ENCODE results near the gene CNBD2. TPM values are rescaled to one million over a fixed set of nuclear protein-coding genes. Genes with fewer than 3 reads are reported as not detected.
A peak's percentile ranks its signal among the peaks of the same experiment; 100 is the strongest.
"Not testable (repeated sequence)": the region's sequence is repeated elsewhere in the genome, so short reads cannot be mapped to it uniquely, and the experiment has no call there.

Gene CNBD2
- total RNA-seq, 1 donor from 2014 or later, result 3.8 TPM

DNA sequence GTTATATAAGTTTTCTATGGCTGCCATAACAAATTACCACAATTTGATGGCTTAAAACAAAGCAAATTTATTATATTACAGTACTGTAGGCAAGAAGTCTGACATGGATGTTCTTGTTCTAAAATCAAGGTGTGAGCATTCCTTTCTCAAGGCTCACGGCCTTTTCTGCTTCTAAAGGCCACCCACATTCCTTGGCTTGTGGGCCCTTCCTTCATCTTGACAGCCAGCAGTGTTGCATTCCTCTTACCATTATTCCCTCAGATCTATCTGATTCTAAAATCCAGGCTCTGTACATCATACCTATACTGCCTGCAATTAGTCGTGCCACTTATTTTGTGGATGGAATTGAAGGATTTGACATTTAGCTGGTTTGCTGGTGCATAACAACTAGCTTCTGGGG, 3.6 kb downstream of the CNBD2 start:
- ATAC-seq (ENCODE audit: poor library complexity) (no peak), DNase-seq (no peak)
- intact Hi-C loops (cut with DNase I), result no loop called here

DNA sequence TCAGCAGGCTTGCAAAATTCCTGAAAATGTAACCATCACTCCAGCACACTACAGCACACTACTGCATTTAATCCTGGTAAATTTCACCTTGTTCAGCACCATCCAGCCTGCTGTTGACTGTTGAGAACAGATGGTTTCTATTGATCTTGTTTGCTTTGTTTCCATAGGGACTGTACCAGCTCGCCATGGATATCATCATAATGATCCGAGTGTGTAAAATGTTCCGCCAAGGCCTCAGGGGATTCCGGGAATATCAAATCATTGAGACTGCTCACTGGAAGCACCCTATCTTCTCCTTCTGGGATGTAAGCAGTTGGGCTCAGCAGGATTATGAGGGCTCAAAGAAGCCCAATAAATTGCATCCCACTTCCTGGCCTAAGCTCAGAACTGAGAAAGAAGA, 4.1 kb downstream of the CNBD2 start:
- DNase-seq (no peak), ATAC-seq (ENCODE audit: poor library complexity) (no peak)
- intact Hi-C loops (cut with DNase I), result no loop called here

DNA sequence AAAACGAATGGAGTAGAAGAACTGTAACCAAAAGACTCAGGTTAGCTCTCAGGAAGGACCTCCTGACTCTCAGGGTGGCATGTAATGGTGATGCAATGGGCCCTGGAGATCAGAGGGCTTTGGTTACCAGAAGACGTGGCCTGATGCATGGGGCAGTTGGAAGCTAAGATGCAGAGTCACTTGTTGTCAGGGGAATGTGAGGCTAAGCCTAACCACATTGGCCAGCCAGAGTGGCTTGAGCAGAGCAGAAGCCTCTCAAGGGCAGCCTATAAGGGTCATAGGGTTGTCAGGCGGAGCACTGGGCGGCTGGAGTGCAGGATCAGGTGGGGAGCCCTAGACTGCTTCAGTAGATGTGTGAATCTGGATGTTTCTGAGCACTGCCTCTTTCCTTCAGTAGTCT, 5.9 kb downstream of the CNBD2 start:
- intact Hi-C loops (cut with DNase I), result no loop called here
- ATAC-seq (ENCODE audit: poor library complexity) (no peak), DNase-seq (no peak)

DNA sequence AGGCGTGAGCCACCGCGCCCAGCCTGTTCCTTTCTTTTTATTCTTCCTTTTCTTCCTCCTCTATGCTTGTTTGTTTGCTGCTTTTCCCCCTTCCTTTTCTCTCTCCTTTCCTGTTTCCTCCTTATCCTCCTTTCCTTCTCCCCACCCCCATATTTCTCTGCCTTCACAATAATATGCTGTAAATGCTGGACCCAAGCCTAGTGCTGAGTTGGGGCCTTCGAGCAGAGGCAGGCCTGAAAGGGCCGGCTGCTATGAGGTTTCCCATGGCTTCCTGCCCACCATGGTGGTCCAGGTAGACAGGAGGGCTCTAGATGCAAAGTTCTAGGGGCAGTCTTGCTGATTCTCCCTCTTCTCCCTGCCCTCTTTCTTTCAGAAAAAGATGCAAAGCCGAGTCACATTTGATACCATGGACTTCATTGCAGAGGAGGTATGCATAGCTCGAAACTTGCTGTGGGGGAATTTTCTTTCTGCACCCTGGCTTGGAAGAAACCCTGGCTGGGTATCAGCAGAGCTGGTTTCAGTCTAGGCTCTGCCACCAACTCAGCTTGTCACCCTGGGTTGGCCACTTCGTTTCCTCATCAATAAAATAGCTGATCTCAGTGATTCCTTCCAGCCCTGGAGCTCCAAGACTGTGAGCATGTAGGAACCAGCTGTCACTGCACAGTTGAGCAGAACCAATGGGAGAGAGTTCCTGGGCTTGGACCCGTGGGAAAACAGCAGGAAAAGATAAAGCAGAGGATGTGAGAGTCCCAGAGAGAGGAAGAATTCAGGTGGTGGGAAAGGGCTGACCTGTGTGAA, 7.4 kb downstream of the CNBD2 start:
- DNase-seq (no peak), ATAC-seq (ENCODE audit: poor library complexity) (no peak)
- intact Hi-C loops (cut with DNase I), result no loop called here

DNA sequence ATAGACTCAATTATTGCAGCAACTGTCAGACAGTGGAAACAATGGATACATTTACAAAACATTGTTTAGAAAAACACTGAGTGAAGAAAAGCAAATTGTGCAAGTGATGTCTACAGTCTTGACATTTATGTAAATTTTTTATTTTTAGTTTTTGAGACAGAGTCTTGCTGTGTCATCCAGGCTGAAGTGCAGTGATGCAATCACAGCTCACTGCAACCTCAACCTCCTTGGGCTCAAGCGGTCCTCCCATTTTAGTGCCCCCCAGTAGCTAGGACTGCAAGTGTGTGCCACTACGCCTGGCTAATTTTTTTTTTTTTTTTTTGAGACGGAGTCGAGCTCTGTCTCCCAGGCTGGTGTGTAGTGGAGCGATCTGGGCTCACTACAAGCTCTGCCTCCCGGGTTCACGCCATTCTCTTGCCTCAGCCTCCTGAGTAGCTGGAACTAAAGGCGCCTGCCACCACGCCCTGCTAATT, 9.7 kb downstream of the CNBD2 start:
- ATAC-seq (ENCODE audit: poor library complexity) (no peak), DNase-seq (no peak)
- intact Hi-C loops (cut with DNase I), result no loop called here

DNA sequence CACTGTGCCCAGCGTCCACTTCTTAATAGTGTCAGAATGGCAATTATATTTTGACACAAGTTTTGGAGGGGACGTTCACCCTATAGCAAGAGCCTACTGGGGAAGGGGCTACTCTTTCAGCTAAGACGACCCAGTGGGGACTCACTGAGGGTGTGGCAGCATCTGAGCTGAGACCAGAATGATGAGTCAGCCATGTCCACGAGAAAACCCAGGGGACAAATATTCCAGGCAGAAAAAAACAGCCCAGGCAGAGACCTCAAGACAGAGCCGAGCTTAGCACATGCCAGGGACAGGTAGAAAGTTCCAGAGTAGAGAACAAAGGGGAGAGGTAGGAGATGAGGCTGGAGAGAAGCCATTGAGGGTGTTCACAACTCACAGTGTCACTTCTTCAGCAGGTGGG, 11.2 kb downstream of the CNBD2 start:
- intact Hi-C loops (cut with DNase I), result no loop called here
- DNase-seq (no peak), ATAC-seq (ENCODE audit: poor library complexity) (no peak)

DNA sequence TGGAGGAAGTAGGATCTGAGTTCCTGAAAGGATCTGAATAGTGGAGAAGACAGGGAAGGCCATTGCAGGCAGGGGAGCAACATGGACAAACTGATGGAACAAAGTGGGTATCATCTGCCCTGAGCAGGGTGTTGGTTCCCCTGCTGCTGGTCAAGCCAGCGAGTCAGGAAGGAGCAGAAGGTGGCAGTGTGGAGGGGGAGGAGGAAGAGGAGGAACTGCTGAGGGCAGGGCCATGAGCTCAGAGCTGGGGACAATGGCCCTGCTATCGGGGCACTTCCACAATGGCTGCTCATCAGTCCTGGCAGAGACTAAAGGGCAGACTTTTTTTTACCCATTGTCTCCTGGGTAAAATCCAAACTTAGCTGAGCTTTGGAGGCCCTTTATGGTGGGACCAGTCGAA, 13.6 kb downstream of the CNBD2 start:
- ATAC-seq (ENCODE audit: poor library complexity) (no peak), DNase-seq (no peak)
- intact Hi-C loops (cut with DNase I), result no loop called here

DNA sequence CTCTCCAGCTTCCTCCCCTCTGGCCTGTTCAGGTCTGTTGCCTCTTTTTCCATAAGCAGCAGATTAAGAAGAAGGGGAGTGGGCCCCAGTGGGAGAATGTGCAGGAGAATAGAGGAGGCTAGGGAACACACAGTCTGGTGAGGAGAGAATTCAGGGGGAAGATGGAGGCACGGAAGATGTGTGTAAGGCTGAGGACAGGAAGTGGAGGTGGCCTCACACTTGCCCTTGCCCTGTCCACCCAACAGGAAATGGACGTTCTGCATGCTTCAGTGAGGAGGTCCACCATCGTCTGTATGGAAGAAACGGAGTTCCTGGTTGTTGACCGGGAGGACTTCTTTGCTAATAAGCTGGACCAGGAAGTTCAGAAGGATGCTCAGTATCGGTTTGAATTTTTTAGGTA, 16.0 kb downstream of the CNBD2 start:
- ATAC-seq (ENCODE audit: poor library complexity), result no peak
- intact Hi-C loops (cut with DNase I), result no loop called here
- DNase-seq, result no peak

DNA sequence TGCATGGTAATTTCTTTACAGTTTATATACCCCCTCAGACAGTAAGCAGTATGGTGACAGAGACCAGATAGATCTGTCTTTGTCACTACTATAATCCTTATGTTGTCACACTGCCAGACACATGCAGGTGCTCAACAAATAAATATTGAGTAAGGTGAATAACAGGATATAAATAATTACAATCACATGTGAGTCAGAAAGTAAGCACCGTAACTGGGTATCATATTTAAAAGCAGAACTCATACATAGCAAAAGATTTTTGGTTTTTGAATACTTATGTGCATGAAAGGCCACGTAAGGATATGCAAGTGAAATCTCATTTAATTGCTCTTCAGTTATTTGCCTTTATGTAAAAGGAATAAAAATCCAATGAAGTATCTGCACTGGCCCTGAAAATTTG, 17.4 kb downstream of the CNBD2 start:
- DNase-seq, result no peak
- ATAC-seq (ENCODE audit: poor library complexity), result no peak
- intact Hi-C loops (cut with DNase I), result no loop called here

DNA sequence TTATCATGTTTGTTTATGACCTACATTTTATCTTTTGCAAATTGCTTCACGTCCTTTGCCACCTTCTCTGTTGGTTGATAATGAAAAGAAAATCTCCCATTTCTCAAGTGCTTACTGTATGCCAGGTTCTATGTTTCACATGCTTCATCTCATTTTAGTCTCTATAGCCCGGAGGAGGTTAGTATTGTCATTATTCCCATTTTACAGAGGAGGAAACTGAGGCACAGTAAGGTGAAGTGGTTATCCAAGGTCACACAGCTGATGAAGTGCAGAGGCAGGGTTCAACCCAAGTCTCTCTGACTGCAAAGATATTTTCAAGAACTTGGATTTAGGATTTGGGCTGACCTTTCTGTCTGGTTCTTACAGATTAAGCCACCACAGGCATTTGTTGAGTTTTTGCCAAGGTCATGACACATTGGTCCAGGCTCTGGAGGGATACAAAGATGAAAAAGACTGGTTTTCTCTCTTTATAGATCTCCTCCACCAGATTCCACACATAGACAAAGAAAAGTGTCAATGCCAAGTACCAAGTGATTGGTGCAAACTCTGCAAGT, 20.6 kb downstream of the CNBD2 start:
- intact Hi-C loops (cut with DNase I), result no loop called here
- DNase-seq (no peak), ATAC-seq (ENCODE audit: poor library complexity) (no peak)

DNA sequence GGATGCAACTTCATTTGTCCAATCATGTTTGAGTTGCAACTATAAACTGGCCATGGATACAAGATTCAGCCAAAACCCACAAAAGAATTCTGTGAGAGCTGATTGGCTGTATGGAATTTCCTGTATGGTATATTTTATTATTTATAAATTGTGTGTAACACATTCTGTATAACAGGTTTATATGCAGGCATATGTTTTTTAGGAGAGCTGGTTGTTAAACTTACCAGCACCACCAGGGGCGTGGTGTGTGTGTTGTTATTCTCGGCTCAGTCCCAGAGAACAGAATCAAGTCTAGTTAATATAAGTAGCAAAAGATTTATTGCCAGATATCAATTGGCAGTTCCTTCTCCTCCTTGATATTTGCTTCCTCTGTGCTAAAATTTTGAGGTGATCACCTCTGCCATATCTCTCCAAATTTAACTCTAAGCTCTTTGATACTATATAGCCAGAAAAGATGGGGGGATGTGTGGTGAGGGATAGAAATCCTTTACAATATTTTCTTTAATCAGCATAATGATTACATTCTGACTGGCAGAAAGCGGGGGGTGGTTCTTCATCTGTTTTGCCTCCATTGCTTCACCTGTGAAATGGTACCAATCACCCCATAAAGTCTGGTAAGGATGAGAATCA, 22.9 kb downstream of the CNBD2 start:
- ATAC-seq (ENCODE audit: poor library complexity) (no peak), DNase-seq (no peak)
- intact Hi-C loops (cut with DNase I), result no loop called here

DNA sequence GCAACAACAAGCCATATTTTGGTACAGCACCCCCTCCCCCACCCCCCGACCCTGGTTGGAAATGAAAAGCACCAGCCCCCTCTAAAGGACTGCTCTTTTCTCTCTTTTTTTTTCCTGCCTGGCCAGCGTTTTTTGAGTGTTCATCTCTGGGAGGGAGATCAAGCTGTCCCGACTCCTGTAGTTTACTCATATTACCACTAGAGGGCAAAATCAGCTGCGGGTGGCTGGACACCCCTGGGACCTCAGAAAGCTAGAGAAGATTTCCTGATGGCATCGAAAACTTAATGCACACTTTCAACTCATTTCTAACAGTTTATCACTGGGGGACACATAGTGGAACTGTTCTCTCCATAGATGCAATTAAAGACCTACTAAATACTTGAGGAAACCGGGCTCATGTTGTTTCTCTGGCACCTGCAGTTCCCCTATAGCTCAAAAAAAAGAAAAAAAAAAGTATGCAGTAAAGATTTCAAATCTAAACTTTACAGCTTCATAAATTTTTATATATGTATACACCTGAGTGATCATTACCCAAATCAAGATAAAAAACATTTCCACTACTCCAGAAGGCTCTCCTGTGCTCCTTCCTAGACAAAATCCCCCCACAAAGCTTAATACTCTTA, 24.4 kb downstream of the CNBD2 start:
- ATAC-seq (ENCODE audit: poor library complexity) (peak; percentile 81), DNase-seq (peak; percentile 46)
- intact Hi-C loops (cut with DNase I), result no loop called here

DNA sequence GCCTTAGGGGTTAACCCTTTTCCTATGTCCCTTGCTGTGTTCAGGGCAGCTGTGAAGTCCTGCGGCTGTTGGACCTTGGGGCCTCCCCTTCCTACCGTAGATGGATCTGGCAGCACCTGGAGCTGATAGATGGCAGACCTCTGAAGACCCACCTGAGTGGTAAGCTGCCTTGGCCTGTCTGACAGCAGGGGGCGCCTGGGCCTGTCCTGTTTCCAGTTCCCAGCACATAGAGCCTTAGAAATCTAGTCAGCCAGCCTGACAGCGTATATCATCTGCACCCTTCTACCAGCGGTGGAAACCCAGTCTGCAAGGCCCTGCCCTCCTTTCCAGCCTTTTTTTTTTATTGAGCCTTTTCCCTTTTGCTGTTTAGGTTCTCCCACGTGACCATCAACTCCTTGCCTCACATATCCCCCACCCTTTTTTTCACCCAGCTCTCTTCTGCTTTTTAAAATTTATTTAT, 26.6 kb downstream of the CNBD2 start:
- DNase-seq (peak; percentile 90), ATAC-seq (ENCODE audit: poor library complexity) (peak; percentile 97)
- intact Hi-C loops (cut with DNase I), result loop anchor here (2.0 kb wide), 2 partner anchors 144 to 206 kb away; no protein-coding TSS in a partner anchor

DNA sequence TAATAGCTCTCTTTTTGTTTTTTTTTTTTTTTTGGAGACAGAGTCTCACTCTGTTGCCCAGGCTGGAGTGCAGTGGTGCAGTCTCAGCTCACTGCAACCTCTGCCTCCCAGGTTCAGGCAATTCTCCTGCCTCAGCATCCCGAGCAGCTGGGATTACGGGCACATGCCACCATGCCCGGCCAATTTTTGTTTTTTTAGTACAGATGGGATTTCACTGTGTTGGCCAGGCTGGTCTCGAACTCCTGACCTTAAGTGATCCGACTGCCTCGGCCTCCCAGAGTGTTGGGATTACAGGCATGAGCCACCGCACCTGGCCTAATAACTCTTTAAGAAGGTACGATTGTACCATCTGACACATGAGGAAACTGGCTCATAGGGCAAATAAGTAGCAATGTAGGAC, 28.1 kb downstream of the CNBD2 start:
- intact Hi-C loops (cut with DNase I); DNase-seq; ATAC-seq (ENCODE audit: poor library complexity): not testable (repeated sequence)

DNA sequence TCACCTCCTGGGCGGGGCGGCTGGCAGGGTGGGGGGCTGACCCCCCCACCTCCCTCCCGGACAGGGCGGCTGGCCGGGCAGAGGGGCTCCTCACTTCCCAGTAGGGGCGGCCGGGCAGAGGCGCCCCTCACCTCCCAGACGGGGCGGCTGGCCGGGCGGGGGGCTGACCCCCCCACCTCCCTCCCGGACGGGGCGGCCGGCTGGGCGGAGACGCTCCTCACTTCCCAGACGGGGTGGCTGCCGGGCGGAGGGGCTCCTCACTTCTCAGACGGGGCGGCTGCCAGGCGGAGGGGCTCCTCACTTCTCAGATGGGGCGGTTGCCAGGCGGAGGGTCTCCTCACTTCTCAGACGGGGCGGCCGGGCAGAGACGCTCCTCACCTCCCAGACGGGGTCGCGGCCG, 32.9 kb downstream of the CNBD2 start:
- ATAC-seq (ENCODE audit: poor library complexity); intact Hi-C loops (cut with DNase I); DNase-seq: not testable (repeated sequence)

DNA sequence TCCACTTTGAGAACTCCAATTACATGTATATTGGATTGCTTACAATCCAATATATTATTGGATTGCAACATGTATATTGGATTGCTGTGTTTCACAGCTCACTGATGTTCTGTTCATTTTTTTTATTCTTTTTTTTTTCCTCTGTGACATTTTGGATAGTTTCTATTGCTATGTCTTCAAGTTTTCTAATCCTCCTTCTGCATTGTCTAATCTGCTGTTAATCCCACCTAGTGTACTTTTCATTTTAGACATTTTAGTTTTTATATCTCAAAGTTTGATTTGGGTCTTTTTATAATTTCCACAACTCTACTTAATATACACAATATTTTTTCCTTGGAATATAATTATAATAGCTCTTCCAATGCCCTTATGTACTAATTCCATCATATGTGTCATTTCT, 34.5 kb downstream of the CNBD2 start:
- no peak for DNase-seq
- intact Hi-C loops (cut with DNase I), result no loop called here
- ATAC-seq (ENCODE audit: poor library complexity), result no peak

DNA sequence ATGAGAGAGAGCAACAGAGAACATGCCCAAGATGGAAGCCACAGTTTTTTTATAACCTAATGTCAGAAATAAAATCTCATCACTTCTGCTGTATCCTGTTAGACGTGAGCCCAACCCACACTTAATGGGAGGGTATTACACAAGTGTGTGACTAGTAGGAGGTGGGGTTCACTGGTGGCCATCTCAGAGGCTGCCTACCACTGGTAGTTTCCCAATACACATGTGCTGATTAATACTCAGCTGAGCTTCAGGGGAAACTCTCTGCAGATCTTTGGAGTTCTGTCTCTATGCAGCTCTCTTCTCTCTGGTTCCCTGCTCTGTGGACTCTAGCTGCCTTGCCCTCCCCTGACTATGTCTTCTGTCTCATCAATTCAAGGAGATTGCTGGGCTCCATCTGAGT, 35.7 kb downstream of the CNBD2 start:
- ATAC-seq (ENCODE audit: poor library complexity) (no peak), DNase-seq (no peak)
- intact Hi-C loops (cut with DNase I), result no loop called here

DNA sequence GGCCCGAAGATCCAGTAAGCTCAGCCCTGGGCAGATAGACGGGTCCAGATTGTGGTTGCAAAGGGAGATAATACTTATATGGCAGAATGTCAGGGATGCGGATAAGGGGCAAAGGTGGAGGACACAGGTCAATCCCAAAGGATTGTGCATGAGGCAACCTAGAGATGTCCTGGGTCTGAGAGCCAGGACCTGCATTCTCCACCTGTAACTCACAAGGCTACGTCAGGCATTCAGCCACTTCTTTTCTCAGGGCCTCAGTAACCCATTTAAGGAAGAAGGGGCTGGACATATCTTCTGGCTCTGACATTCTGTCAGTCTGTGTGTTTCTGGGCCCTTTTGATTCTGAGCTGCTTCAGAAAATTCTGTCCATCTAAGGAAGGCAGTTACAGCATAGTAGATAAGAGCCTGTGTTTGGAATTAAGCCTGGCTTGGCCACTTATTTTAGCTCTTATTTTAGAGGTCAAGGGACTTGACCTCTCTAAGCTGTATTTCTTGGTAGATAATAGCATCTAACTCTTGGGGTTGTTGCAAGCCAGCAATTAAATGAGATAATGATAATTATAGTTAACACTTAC, 40.2 kb downstream of the CNBD2 start:
- intact Hi-C loops (cut with DNase I), result no loop called here
- ATAC-seq (ENCODE audit: poor library complexity) (no peak), DNase-seq (no peak)

DNA sequence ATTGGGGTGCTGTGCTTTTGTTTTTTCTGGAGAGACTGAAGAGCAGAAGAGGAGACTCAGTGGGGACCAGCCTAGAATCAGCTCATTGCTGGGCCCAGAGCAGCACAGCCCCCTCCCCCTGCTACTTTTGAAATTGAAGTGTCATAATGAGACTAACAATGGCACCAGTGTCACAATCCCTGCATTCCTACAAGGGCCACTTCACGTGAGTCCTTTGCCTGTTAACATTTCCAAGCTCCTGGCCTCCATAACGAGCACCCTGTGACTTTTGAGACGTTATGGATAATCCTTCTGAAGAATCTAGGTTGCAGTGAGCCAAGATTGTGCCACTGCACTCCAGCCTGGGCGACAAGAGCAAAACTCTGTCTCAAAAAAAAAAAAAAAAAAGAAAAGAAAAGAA, 41.7 kb downstream of the CNBD2 start:
- no peak for DNase-seq
- intact Hi-C loops (cut with DNase I), result no loop called here
- no peak for ATAC-seq (ENCODE audit: poor library complexity)
